Lower leg skin (tissue), 3 donors: Measurements from ENCODE around the gene TGFBRAP1.

Experiments
- CTCF ChIP-seq, 3 donors: fragments of 450-650 bp; IDR thresholded peaks; one replicate each; pipeline ENCODE4 v1.5.1; 2016; ENCODE audit warnings: antibody characterized with exemption in 3 of 3, mild to moderate bottlenecking in 3 of 3, moderate library complexity in 2 of 3
- POLR2A ChIP-seq, 2 donors: fragments of 450-650 bp; IDR thresholded peaks; one replicate each; pipeline ENCODE4 v1.6.1; 2016 to 2017; ENCODE audit warnings: antibody characterized with exemption in 2 of 2, mild to moderate bottlenecking in 1 of 2, moderate library complexity in 1 of 2

DNA sequence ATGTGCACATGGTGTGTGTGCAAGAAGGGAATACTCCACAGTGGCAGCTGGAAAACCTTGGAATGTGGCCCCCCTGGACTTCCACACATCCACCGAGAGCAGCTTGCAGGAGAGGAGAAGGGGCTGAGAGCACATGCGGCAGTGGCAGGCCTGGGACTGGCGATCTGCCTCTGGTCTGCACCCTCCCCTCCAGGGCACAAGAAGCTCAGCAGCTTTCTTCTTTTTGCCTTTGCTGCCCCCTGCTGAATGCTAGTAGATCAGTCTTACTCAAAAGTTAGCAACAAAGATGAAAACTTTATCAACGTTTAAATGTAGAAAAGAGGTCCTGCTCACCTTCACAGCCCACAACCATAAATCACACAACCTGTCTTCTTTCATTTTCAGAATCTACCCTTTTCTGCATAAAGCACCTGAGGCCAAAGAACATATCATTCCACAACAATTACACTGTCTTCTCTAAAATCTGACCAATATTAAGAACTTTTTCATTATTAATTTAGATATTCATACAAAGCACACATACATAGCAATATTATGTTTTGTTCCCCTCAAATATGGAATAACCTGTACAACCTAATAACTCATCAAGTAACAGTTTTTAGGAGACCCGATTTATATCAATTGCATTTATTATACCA is 34.6 kb downstream of the TGFBRAP1 start:
- TF ChIP-seq POLR2A (IDR thresholded peaks at IDR 0.05) (no peak), CTCF (IDR thresholded peaks at IDR 0.05) (no peak)
